Measurements from ENCODE around the gene KIAA0753.

KIAA0753 gene

DNA sequence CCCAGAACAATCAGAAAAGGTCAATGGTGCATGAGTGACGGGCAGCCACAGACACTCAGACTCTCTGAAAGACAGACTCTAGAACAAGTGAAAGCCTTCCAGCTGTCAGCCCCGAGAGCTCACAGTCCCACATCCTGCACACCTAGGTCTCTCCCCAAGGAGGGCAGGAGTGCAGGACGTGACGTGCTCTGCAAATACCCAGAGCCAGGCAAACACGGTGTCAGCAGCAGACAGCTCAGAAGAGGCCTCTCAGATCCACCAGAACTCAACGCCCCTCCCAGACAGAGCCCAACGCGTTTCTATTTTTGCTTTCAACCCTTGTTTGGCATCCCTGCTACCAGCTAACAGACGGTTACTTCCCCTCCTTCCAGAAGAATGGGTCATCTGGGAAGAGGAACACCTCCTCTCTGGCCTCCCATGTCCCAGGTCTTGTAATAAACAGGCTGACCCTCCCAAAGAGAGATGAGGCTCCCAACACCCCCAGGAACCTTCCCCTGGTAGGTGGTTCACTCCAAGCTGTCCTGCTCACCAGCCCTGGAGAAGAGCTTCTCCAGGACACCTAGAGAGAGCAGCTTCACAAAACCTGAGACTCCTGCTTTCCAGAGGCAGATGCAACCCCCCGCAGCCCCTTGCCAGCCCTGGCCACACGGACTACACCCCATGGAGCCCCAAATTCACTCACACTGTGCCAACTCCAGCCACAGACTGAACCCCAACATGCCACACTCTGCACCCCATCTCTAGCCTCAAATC lies 91.8 kb downstream of the KIAA0753 start:
- no peak for DNase-seq (ENCODE audit: low read depth in 2 of 2)

DNA sequence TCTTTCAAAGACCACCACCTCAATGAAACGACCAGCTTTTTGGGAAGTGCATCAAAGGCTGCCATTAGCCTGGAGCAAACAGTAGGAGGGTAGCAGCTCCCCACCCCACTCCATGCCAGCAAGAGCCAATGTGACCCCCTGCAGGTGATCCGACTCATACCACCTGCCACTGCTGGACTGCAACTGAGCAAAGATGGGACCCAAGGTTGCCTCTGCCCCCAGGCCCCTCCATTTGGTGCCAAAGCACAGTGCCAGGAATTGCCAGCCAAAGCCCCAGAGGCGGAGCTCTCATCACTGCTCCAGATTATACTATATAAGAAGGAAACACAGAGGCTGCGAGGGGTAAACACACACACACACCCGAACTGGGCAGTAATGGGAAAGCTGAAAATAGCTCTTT lies 92.5 kb downstream of the KIAA0753 start:
- DNase-seq (ENCODE audit: low read depth in 2 of 2): no peak

DNA sequence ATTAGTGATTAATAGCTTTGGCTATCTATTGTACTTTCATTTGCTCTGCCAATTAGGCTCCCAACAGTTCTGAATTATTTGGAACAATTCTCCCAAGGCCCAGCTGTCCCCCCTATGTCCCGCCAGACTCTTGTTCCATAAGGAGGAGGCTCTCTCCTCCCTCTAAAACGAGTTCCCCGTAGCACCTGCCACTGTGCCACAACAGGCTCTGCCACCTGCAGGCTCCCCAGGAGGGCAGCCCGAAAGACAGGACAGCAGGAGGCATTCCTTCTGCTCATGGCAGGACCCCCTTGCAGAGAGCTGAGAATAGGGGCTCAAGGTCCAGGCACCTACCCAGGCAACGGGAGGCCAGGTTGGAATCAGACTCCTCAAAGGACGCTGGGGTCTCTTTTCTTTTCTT lies 93.2 kb downstream of the KIAA0753 start:
- no peak for DNase-seq (ENCODE audit: low read depth in 2 of 2)

DNA sequence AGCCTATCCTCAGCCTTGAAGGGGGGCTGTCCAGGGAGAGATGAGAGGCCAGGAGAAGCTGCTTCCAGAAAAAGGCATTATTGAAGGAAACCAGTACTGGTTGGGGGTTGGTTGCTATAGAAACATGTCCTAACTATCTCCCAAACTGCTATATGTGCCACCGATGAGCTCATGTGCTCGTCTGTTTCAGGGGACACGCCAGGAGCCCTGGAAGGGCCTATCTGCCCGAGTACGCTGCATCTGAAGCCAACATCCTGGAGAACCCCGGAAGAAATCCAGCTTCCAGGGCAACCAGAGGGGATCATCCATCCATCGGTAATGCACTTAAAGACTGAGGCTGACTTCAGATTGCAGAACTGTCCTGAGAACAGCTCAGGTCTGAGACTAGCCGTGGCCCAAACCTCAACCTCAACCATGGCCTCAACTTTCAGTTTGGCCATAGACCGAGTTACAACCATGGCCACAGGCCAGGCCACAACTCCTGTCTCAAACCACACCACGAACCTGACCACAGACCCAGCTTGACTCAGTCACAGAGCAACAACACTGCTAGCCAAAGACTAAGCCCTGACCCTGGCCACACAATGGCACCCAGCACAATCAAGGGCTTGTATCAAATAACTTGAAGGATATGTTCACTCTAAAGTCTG lies 94.3 kb downstream of the KIAA0753 start:
- DNase-seq (ENCODE audit: low read depth in 2 of 2): no peak

DNA sequence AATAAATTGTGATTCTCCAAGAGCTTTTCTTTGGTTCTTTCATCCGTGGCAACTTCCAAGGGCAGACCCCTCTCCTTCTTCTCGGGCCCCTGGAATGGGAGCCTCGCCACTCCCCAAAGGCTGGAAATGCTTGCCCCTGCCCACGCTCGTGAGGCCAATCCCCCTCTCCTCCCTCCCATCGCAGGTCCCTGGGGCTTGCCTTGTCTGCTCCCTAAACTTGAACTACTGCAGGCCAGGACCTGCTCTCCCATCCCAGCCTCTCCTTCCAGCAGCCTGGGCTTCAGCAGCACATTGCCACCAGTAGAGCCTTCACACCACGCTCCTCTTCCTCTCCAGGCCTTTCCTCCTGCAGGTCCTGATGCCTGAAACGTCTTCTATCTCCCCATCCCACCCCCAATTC lies 95.2 kb downstream of the KIAA0753 start:
- no peak for DNase-seq (ENCODE audit: low read depth in 2 of 2)

DNA sequence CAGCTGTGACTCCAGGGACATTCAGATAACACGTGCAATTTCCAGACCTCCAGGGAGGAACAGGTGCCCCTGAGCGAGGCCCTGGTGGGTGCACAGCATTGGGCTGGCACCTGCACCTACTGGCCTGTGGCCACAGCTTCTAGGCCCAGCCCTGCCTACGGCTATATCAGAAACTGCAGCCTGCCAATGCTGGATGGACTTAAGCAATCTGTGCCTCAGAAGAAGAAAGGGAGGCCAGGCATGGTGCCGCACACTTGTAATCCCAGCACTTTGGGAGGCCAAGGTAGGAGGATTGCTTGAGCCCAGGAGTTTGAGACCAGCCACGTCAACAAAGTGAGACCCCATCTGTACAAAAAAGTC lies 96.5 kb downstream of the KIAA0753 start:
- no peak for DNase-seq (ENCODE audit: low read depth in 2 of 2)

DNA sequence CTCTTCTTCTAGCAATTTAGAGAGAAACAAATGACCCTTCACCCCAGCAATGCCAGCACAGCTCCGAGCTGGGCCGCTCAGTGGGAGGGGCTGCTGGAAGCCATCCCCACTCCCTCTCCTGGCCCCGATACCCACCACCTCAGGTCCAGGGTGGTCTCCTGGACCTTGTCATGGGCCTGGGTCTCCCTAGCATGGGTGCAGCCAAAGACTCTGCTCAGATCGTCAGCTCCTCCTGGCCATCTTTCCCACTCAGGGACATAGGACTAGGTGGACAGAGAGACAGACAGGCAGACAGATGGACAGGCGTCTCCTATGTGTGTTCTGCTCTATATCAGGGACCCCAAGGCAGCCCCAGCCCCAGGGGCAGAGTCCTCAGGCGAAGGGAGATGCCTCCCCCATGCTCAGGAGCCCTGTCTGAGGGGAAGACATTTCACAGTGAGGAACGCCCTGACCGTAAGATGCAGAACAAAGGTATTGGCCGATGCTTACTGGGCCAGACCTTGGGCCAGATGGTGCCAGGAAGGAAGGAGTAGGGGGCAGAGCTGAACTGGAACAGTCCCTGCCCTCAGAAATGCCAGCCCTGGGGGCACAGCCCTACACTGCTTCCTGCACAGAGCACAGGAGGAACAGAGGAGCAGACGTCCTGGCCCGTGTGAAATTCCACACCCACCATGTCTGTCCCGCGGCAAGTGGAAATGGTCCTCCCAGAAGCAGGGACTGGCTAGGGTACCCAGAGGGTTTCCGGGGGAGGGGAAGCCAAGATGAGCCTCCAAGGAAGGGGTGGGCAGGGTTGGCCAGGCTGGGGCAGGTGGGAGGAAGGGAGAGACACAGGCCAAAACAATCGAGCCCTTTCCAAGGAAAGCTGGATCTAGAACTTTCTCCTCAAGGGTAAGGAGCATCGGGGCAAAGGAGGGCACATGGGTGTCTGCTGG lies 97.2 kb downstream of the KIAA0753 start:
- DNase-seq (ENCODE audit: low read depth in 2 of 2): no peak

DNA sequence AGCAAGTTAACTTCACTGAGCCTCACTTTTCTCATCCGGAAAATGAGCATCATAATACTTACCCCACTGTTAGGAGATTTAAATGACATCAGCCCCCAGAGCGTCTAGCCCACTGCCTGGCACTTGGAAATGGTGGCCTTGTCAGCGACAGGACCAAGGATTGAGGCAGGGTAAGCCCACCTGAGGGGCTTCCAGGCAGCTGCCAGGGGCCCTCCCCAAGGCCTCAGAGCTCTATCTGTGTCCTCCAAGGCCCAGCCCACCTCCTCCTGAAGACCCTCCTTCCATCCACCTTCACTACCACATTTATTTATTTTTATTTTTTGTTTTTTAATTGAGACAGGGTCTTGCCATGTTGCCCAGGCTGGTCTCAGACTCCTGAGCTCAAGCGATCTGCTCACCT lies 97.9 kb downstream of the KIAA0753 start:
- DNase-seq (ENCODE audit: low read depth in 2 of 2): no peak

DNA sequence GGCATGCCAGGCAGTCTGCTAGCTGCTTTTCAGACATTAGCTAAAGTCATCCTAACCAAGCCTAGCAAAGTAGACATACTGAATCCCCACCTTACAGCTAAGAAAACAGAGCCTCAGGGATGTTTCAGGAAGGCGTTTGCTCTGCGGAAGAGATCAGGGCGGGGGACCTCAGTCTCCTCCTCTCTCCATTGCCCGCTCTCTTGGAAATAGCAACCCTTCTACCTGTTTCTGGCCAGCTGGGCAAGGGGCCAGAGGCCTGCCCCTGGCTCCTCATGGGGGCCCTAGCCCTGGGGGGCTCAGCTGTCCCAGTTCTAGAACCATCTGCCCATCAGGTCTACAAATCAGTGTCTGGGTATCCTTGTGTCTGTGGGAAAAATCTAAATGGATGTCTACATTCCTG lies 98.6 kb downstream of the KIAA0753 start:
- no peak for DNase-seq (ENCODE audit: low read depth in 2 of 2)

DNA sequence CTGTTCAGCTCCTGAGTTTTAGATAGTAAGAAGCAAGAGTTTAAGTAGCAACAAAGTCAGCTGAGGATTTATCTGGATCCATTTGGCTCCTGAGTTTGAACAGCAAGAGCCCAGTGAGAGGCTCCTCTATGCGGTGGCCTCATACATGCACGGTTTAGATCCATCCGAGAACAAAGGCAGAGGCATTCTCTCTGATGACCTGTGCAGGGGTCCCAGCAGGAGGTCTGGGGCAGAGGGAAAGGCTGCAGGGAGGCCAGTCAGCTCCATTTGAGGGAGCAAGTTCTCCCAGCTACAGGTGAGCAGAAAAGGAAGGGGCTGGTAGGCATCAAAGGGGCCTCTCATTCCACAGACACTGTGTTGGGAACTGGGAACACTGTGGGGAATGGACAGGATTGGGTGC lies 100.6 kb downstream of the KIAA0753 start:
- no peak for DNase-seq (ENCODE audit: low read depth in 2 of 2)

DNA sequence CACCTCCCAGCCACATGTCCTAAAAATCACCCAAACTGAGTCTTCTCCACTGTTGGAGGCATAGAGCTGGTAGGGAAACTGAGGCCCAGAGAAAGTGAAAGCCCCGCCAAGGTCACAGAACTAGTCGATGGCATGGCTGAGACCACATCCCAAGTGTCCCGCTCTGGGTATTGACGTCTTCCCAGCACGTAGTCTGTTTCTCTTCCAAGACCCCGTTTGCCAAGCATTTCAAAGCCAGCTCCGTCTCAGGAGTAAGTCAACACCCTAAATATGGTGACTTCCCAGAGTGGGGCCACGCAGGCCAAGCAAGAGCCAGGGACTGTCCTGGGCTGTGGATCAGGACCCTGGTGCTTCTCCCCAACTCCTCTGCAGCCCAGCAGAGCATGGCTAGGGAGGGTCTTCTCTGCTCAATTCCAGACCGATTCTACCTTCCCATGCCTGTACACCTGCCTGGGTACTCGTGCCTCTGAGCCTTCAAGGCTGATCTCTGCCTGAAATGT lies 103.9 kb downstream of the KIAA0753 start:
- DNase-seq (ENCODE audit: low read depth in 2 of 2): no peak

DNA sequence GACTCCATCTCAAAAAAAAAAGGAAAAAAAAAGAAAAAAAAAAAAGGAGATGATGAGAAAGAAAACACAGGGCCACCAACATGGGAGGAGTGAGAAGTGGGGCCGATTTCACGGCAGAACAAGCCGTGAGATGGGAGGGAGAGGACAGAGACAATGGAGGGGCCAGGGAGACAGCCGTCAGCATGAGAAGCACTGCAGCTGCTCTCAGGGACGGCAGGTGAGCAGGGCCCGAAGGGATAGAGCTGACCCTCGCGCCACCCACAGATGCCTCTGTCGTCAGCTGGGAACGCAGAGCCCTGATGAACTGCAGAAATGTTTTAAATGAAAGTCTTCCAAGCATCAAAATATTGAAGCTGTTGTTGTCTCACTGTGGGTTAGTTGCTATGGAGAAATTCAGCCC lies 104.5 kb downstream of the KIAA0753 start:
- no peak for DNase-seq (ENCODE audit: low read depth in 2 of 2)

DNA sequence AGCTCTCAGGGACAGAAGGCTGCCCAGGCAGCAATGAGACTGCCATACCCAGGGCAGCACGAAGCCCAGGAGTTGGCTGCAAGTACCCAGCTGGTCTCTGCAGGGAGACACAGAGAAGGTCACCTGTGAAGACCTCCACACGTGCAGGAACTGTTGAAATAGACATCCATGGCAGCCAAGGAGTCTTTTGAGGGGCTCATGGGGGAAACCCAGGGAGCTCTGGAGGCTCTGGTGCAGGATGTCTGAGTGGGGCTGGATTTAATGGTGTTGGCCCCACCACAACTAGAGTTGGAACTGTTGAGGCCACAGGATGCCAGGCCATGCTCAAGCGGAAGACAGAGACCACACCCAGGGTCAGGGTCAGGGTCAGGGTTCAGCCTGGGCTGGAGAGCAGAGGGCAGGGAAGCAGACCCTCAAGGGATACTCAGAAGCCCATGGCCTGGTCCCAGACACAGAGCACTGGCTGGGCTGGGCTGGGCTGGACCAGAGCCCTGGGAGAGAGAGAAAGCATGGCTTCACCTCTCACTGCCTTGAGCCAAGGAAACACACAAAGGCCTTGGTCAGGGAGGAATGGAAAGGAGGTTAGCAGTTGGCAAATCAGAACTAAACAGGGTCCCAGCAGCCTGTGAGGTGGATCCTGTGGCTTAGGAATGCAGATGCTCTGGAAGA lies 105.5 kb downstream of the KIAA0753 start:
- DNase-seq (ENCODE audit: low read depth in 2 of 2): no peak

DNA sequence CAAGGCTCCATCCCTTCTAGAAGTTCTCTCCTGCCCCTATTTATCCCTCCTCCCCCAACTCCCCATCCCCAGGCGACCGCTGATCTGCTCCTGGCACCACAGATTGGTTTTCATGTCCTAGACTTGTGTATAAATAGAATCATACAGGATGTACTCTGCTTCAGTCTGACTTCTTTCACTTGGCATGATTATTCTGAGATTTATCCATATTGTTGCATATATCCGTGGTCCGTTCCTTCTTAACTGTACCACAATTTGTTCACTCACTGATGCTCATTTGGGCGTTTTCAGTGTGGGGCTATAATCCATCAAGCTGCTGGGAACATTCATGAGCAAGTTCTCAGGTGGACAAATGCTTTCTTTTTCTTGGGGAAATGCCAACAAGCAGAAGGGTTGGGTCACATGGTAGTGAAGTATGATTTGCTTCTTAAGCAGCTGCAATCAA lies 108.0 kb downstream of the KIAA0753 start:
- no peak for DNase-seq (ENCODE audit: low read depth in 2 of 2)

DNA sequence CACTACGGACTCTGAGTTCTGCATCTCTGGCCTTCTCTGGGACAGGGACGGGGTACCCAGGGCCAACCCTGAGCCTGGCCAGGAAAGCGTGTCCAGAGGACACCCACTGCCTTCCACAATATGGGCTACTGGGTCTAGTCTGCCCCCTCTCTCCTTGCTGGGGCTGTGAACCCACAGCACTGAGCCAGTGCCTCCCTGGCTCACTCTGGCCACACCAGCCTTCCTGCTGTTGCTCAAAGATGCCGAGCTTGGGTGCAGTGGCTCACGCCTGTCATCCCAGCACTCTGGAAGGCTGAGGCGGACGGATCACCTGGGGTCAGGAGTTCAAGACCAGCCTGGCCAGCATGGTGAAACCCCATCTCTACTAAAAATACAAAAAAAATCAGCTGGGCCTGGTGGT lies 108.9 kb downstream of the KIAA0753 start:
- DNase-seq (ENCODE audit: low read depth in 2 of 2): no peak

DNA sequence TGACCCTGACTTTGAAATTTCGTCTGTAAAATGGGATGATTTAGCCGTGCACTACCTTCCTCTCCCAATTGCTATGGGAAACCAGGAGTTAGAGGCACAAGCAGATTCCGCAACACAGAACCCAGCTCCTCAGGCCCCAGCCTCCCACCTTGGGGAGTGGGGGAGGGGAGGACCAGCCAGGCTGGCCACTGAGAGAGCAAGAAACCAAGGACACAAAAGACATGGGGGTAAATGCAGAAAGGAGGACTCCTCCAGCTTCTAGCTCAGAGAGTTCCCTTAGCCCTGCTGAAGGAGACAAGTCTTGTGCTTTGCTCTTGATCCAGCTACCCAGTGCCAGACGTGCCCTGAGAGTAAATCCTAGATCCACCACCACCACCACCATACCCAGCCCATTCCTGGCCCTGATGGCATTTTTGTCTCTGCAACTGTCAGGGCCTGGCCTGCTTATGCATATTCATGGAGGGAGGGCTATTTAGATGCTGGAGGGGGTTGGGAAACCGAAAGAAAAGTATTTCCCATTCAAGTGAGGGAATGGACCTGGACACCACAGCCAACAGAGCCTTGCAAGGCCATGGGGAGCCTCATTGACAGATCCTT lies 110.1 kb downstream of the KIAA0753 start:
- DNase-seq (ENCODE audit: low read depth in 2 of 2): no peak

DNA sequence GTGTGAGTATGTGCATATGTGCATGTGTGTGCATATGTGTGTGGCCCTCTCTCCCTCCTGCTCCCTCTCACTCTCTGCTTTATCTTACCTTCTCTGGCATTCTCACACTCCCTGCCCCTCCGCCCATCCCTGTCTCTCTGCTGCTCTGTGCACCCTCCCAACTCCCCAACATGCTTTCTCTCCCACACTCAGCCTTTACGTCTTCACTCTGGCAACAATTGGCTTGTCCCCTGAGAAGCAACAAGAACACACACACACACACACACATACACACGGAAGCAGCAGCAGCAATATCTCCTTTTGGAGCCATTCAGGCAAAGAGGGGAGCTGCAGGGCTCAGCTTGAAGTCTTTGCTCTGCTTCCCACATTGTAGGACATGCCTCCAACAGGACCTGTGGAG lies 112.0 kb downstream of the KIAA0753 start:
- DNase-seq (ENCODE audit: low read depth in 2 of 2): no peak
